GM23338 (cell line): ENCODE measurements around the gene WDR19. TPM values are rescaled to one million over a fixed set of nuclear protein-coding genes. Genes with fewer than 3 reads are reported as not detected.

Experiments
- ATAC-seq: fragments of 200-7000 bp; cut with Tn5 transposase; 3 replicates; pipeline ENCODE4 v1.9.1; 2020
- DNase-seq: peaks from one replicate; pipeline ENCODE4 v3.0.0-alpha.2; 2015; ENCODE audit warnings: low spot score
- H2AFZ ChIP-seq: fragments of 200-600 bp; sonication (generic); 2 replicates; pipeline ENCODE4 v1.8.0; 2016; ENCODE audit warnings: antibody characterized with exemption, mild to moderate bottlenecking, moderate library complexity
- H3F3A ChIP-seq: fragments of 200-600 bp; sonication (generic); replicated peaks from 2 replicates; pipeline ENCODE4 v1.8.0; 2017; ENCODE audit warnings: antibody characterized with exemption, mixed run types, low read depth
- H3K27ac ChIP-seq: fragments of 200-600 bp; sonication (generic); 2 replicates; pipeline ENCODE4 v1.6.1; 2016; ENCODE audit warnings: low read depth
- H3K27me3 ChIP-seq: fragments of 200-600 bp; sonication (generic); 2 replicates; pipeline ENCODE4 v1.8.0; 2016; ENCODE audit warnings: mild to moderate bottlenecking, mixed run types, moderate library complexity; ENCODE audit not compliant: insufficient read depth
- H3K36me3 ChIP-seq: fragments of 200-600 bp; sonication (generic); 2 replicates; pipeline ENCODE4 v1.8.0; 2016; ENCODE audit warnings: mild to moderate bottlenecking; ENCODE audit not compliant: insufficient read depth
- H3K4me1 ChIP-seq: fragments of 200-600 bp; sonication (generic); 2 replicates; pipeline ENCODE4 v1.8.0; 2016; ENCODE audit warnings: mild to moderate bottlenecking, moderate library complexity; ENCODE audit not compliant: insufficient read depth
- H3K4me2 ChIP-seq: fragments of 200-600 bp; sonication (generic); 2 replicates; pipeline ENCODE4 v1.7.1; 2017; ENCODE audit warnings: mixed run types
- H3K4me3 ChIP-seq: fragments of 200-600 bp; sonication (generic); 2 replicates; pipeline ENCODE4 v1.6.1; 2016; ENCODE audit warnings: mixed run types
- H3K79me2 ChIP-seq: fragments of 200-600 bp; sonication (generic); replicated peaks from 2 replicates; pipeline ENCODE4 v1.8.0; 2017; ENCODE audit warnings: mild to moderate bottlenecking; ENCODE audit not compliant: insufficient read depth
- H3K9me2 ChIP-seq: fragments of 200-600 bp; sonication (generic); 2 replicates; pipeline ENCODE4 v1.8.0; 2017; ENCODE audit not compliant: insufficient read depth
- H4K20me1 ChIP-seq: fragments of 200-600 bp; sonication (generic); replicated peaks from 2 replicates; pipeline ENCODE4 v1.8.0; 2017; ENCODE audit warnings: mild to moderate bottlenecking; ENCODE audit not compliant: insufficient read depth
- H3K27ac Mint-ChIP-seq: 2 replicates; pipeline ENCODE4 v1.8.0; 2020; ENCODE audit warnings: inconsistent platforms, mild to moderate bottlenecking, moderate library complexity, mixed read lengths
- H3K27me3 Mint-ChIP-seq: 3 replicates; pipeline ENCODE4 v1.8.0; 2022; ENCODE audit warnings: low read depth, mild to moderate bottlenecking, moderate library complexity, mixed read lengths, inconsistent platforms; ENCODE audit not compliant: insufficient read depth, poor library complexity
- H3K36me3 Mint-ChIP-seq: 3 replicates; pipeline ENCODE4 v1.8.0; 2021; ENCODE audit warnings: low read depth, mild to moderate bottlenecking, inconsistent platforms, moderate library complexity, mixed read lengths
- H3K4me1 Mint-ChIP-seq: 3 replicates; pipeline ENCODE4 v1.8.0; 2020; ENCODE audit warnings: mild to moderate bottlenecking, inconsistent platforms, mixed read lengths
- H3K4me3 Mint-ChIP-seq: 3 replicates; pipeline ENCODE4 v1.8.0; 2021; ENCODE audit warnings: moderate library complexity, mild to moderate bottlenecking, inconsistent platforms, mixed read lengths
- H3K9me3 Mint-ChIP-seq: 3 replicates; pipeline ENCODE4 v1.8.0; 2020; ENCODE audit warnings: moderate library complexity, mild to moderate bottlenecking, inconsistent platforms, mixed read lengths
- CREB1 ChIP-seq: fragments of 250-450 bp; sonication (Bioruptor Pico); IDR thresholded peaks from 2 replicates; pipeline ENCODE4 v1.5.0; 2020; ENCODE audit warnings: low read depth, mild to moderate bottlenecking, moderate library complexity
- CTCF ChIP-seq, 2 experiments: fragments of 200-600 bp in 1 of 2; sonication (generic) in 1 of 2; conservative IDR thresholded peaks; 2 replicates each; pipeline versions ENCODE4 v1.5.1 to v1.6.1; 2016 to 2017; ENCODE audit warnings: antibody characterized with exemption in 2 of 2, low read depth in 2 of 2, mild to moderate bottlenecking in 2 of 2, moderate library complexity in 1 of 2
- ETS1 ChIP-seq: IDR thresholded peaks from 2 replicates; pipeline ENCODE4 v1.6.1; 2016; ENCODE audit warnings: antibody characterized with exemption
- EZH2 ChIP-seq: fragments of 200-600 bp; sonication (generic); IDR thresholded peaks from one replicate; pipeline ENCODE4 v1.8.0; 2017; ENCODE audit warnings: antibody characterized with exemption, mild to moderate bottlenecking, low read depth; ENCODE audit not compliant: unreplicated experiment
- EZH2phosphoT487 ChIP-seq: fragments of 200-600 bp; sonication (generic); IDR thresholded peaks from one replicate; pipeline ENCODE4 v1.8.1; 2018; ENCODE audit warnings: antibody characterized with exemption; ENCODE audit not compliant: unreplicated experiment
- JUNB ChIP-seq: IDR thresholded peaks from one replicate; pipeline ENCODE4 v1.6.1; 2016; ENCODE audit warnings: antibody characterized with exemption; ENCODE audit not compliant: unreplicated experiment
- NANOG ChIP-seq: IDR thresholded peaks from 2 replicates; pipeline ENCODE4 v1.6.1; 2016; ENCODE audit warnings: antibody characterized with exemption, borderline replicate concordance
- POLR2AphosphoS5 ChIP-seq: IDR thresholded peaks from 2 replicates; pipeline ENCODE4 v1.6.1; 2016; ENCODE audit warnings: antibody characterized with exemption, low read depth
- REST ChIP-seq: IDR thresholded peaks from one replicate; pipeline ENCODE4 v1.6.1; 2018; ENCODE audit warnings: antibody characterized with exemption; ENCODE audit not compliant: unreplicated experiment
- STAT1 ChIP-seq: IDR thresholded peaks from one replicate; pipeline ENCODE4 v1.6.1; 2016; ENCODE audit warnings: antibody characterized with exemption; ENCODE audit not compliant: unreplicated experiment
- ZNF114 ChIP-seq: fragments of 250-450 bp; sonication (Bioruptor Pico); IDR thresholded peaks from 2 replicates; pipeline ENCODE4 v1.5.0; 2020; ENCODE audit warnings: mild to moderate bottlenecking, moderate library complexity
- ZNF331 ChIP-seq: fragments of 250-450 bp; sonication (Bioruptor Pico); IDR thresholded peaks from 2 replicates; pipeline ENCODE4 v1.5.0; 2020; ENCODE audit warnings: low read depth, mild to moderate bottlenecking, moderate library complexity
- ZNF462 ChIP-seq: fragments of 250-450 bp; sonication (Bioruptor Pico); IDR thresholded peaks from 2 replicates; pipeline ENCODE4 v1.5.0; 2020; ENCODE audit warnings: mild to moderate bottlenecking, moderate library complexity
- polyA plus RNA-seq: library from polyadenylated mRNA; unstranded; fragments of >200 nt; fragmentation: Nextera tagmentation; extraction: Ambion mirVana; gene quantifications from 2 replicates; pipeline ENCODE4 v1.2.1, GENCODE V29; 2016
- total RNA-seq: library from RNA; depleted of rRNA; stranded (reverse); fragments of >200 nt; shearing (Covaris generic); gene quantifications from 2 replicates; pipeline ENCODE4 v1.2.3, GENCODE V29; 2014

Gene WDR19
- total and polyA plus RNA-seq, 2 experiments from 2014 or later = 17.2 to 23.7 TPM

- 0 out of 2 replicates have a peak, but pooled peaks cover 16% of the 10 kb centered on the region for H4K20me1 ChIP-seq
- no peak overlapping the region for H3K4me2 ChIP-seq
- H3K27ac ChIP-seq = no peak overlapping the region
- Mint-ChIP-seq H3K9me3 (no peaks in the 10 kb centered on the region), H3K27me3 (no peaks in the 10 kb centered on the region), H3K27ac (no peak overlapping the region), H3K36me3 (peaks cover 13% of the 10 kb centered on the region), H3K4me3 (no peak overlapping the region), H3K4me1 (no peaks in the 10 kb centered on the region; the same call in 2 of the 3 replicates)
- H3F3A ChIP-seq = no peaks in the 10 kb centered on the region
- DNase-seq (no peak), ATAC-seq (no peak)
- H3K36me3 ChIP-seq = peaks cover 15% of the 10 kb centered on the region
- H3K4me3 ChIP-seq = no peak overlapping the region
- no peak overlapping the region for H2AFZ ChIP-seq
- no peaks in the 10 kb centered on the region for H3K4me1 ChIP-seq
- H3K27me3 ChIP-seq = no peaks in the 10 kb centered on the region
- TF ChIP-seq JUNB (no peak), REST (no peak), EZH2phosphoT487 (no peak), NANOG (no peak), POLR2AphosphoS5 (no peak), ZNF114 (CRISPR knock-in tag) (no peak), CREB1 (CRISPR knock-in tag) (no peak), ETS1 (no peak), ZNF331 (CRISPR knock-in tag) (no peak), EZH2 (no peak), STAT1 (no peak), ZNF462 (CRISPR knock-in tag) (no peak), CTCF (conservative IDR thresholded peaks at IDR 0.05; ENCODE audit: low read depth in 2 of 2) (no peak)
- peaks cover 35% of the 10 kb centered on the region for H3K79me2 ChIP-seq
- H3K9me2 ChIP-seq = no peaks in the 10 kb centered on the region
Measured at GRCh38 chr4:39326468-39326977, 144.2 kb downstream of the WDR19 start.
